NOMO-1 treated with dmso at 0.1 percent for 144 hours (cell line): Measurements from ENCODE around the gene MAGI3.

Experiments
- DNase-seq: peaks from one replicate; lab custom pipeline; 2025; ENCODE audit not compliant: unreplicated experiment; lab: John Stamatoyannopoulos, UW

MAGI3 gene

DNA sequence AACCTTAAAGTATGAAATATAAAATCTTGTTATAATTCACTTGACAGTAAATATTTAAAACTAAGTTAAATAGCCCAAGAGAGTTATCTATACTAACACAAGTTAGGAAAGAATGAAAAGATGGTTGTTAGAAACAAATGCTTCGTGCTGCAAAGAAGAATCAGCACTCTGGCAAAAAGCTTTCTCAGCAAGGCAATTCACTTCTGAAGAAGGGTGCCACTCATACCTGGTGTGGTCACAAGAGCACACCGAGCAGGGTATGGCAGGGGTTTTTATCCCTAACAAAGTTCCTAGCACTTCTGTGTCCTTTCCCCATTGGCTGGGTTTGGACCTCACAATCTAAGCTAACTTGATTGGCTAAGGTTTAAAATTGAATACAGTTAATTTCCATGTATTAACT is 121.0 kb downstream of the MAGI3 start:
- no peak for DNase-seq

DNA sequence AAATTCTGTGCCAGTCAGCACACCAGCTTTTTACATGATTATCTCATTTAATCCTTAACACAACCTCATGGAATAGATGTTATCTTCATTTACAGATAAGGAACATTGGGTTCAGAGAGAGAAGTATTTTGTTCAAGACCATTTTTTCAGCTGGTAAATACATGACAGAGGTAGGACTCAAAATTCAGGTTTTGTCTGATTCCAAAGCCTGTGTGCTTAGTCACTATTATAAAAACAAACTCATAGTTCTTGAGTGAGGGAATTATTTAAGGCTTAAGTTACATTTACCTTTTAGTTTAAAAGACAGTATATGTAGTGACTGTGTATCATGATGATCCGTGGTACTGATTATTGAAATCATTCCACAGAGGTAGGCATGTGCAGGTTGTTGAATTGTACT is 125.2 kb downstream of the MAGI3 start:
- DNase-seq, result no peak

DNA sequence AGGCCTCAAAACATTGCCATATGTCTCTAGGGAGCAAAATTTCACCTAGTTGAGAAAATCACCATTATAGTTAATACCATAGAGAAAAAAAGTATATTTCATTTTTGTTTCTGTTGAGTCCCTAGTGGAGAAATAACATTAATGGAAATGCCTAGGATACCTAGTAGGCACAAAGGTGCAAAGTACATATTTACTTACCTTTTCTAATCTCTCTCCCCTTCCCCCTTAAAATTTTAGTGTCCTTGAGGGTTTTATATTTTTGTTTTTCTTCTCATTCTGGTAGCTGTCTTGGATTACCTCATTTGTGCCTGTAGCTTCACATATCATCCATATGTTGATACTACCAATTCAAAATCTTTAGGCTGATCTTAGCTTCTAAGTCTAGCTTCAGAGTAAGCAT is 127.0 kb downstream of the MAGI3 start:
- no peak for DNase-seq

DNA sequence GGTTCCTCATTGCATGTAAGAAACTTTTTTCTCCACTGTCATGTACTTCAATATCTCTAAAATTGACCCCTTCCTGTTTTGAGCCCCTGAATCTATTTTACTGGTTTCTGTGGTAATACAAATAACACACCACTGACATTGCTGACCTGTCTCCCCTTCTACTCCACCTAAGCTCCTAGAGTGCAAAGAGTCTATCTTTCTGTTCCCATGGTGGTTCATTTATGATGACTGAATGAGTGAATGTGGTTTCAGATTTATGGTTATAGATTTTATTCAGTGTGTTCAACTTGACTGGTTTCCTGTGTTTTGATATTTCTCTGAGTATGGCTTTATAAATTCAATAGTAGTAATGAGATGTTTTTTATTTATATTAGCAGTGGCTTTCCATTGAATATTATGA is 127.7 kb downstream of the MAGI3 start:
- DNase-seq, result no peak

DNA sequence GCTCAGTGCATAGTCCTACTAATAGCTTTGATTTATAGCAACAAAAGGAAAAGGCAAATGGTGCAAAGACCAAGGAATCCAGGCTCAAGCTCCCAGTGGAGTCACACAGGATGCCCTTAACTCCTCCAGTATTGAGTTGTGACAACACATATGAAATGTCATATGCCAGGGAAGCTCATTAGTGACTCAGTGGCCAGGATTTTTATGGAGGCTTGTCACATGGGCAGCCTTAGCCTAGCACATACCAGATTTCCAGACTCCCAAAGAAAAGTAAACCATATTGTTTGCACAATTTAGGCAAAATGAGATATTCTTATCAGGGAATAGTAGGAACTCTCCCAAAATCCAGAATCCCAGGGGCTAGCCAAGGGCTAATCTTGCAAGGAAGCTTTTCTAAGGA is 129.2 kb downstream of the MAGI3 start:
- DNase-seq, result no peak

DNA sequence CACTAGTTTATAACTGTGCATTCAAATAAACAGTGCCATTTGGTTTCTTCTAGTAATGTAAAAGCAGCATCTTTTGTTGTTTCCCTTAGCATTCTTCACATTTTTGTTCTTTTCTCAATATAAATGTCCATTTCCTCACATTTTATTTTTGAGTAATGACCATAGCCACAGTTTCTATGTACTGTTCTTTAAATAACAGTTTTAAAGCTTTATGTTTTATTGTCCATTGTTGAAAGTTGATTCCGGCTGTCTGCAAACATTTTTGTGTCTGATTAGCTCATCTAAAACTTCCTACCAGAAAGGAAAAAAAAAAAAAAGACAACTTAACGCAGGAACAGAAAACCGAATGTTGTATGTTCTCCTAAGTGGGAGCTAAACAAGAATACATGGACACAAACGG is 139.7 kb downstream of the MAGI3 start:
- DNase-seq, result no peak

DNA sequence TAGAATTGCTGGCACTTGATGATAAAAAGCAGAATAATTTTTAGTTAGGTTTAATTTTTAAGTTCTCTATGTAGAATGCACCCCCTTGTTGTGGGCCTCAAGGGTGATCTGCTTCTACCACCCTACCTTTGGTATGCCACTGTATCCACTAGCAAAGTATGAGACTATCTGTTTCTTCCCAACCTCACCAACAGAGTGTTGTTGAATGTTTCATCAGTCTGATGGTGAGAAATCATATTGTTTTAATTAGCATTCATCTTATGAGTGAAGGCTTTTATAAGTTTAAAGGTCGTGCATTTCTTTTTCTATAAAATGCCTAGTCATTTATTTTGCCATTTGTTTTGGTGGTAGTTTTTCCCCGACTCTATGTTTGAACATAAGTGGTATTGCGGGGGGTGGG is 141.0 kb downstream of the MAGI3 start:
- no peak for DNase-seq

DNA sequence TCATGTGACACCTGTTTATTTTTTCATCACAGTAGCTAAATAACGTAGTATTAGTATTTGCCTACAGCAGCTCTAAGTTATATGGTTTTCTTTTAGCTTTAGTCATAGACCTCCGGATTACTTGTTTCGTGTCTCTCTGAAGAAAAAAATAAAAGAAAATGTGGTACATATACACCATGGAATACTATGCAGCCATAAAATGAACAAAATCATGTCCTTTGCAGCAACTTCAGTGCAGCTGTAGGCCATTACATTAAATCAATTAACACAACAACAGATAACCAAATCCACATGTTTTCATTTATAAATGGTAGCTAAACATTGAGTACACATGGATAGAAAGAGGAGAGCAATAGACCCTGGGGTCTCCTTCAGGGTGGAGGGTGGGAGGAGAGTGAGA is 142.7 kb downstream of the MAGI3 start:
- DNase-seq, result no peak

DNA sequence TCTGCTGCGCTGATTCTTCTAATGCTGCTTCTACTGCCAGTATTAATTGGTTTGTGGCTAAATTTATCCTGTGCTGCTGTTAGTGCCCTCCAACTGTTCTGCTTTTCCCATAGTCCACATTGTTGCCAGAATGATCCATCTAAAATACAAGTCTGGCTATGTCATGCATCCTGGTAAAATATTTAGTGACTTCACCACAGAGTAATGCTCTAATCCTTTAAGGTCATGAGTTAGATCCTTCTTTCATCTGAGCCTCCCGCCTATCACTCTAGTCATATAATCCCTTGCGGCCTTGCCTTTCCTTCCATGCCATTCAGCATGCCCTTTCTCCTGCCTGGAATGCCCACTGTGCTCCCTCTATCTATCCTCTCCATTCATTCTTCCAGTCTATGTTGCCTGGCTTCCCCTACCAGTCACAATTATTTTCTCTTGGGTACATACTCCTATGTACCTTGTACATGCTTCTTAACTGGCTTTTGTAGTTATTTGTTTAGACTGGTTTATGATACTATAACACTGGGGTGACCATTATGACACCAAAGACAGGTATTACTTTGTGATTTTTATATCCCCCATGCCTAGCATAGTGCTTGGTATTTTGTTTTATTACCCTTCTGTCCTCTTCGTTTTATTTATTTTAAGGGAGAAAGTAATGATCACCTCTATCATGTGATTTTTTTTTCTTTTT is 144.0 kb downstream of the MAGI3 start:
- DNase-seq, result no peak

DNA sequence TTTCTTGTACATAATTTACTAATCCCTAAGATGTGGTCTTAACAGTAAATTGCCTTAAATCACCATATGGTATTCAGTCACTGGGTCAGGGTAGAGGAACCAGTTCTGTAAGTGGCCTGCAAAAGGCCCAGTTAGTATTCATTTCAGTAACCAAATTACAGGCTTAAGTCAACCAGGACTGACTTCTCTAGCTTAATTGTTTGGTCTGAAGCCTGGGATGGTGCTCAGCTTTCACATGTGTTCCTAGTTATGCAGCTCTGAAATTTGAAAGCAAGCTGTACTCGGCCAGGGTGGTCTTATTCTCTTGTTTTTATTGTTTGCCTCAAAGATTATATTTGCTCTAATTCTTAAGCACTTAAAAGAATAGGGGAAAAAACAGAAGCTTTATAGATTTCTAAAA is 144.6 kb downstream of the MAGI3 start:
- no peak for DNase-seq

DNA sequence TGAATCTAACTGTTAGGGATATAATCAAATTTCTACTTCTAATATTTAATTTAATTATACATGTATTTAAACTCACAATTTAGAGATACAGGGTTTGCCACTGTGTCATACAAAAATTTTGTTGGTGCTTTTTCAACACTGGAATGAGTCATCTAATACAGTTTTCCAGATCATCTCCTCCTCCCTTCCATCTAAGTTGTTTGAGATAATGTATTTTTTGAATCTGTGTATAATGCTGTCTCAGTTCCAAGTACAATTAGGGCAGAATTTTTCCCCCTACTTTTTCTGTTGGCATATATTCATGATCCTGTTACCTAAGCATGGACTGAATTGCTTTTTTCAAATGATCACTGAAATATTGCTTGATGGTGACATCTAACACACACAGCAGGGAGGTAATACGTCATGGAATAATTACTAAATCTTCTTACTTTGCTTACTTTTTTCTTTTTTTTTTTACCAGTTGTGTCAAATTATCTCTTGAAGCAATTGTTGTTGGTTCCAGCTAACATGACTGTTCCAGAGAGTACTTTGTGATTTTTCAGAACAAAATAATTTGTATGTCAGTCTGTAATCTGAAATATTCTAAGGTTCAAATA is 146.0 kb downstream of the MAGI3 start:
- no peak for DNase-seq

DNA sequence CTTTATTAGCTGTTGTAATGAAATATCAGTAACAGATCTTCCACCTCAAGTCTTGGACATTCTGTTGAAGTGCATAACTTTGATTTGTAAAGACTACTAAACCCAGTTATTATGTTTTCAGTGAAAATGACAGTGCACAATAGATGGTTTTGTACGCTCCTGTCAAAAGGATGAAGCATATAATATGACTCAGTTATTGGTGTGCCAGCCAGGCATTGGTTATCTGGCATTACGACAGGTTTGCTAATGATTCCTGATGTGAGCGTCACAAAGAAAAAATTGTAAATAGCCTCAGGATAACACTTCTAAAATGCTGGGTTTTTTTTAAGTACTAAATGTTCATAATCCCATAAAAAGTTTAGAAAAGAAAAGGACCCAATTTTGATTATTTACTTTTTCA is 147.9 kb downstream of the MAGI3 start:
- no peak for DNase-seq

DNA sequence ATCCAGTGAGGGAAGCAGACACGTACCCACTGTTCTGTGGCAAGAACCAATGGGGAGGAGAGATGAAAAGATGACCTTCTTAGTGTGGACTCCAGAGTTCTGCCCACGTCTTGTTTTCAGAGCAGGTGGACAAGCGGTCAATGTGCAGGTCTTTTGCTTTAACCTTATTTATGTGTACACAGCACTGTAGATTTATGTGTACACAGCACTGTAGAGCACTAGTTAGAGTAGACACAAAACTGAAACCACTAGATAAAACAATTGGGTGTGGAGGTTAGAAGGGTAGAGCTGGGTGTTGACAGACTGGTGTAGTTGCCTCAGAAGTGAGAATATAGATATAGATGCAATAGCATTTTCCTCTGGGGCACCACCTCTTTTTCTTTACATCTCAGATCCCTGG is 150.0 kb downstream of the MAGI3 start:
- DNase-seq, result no peak

DNA sequence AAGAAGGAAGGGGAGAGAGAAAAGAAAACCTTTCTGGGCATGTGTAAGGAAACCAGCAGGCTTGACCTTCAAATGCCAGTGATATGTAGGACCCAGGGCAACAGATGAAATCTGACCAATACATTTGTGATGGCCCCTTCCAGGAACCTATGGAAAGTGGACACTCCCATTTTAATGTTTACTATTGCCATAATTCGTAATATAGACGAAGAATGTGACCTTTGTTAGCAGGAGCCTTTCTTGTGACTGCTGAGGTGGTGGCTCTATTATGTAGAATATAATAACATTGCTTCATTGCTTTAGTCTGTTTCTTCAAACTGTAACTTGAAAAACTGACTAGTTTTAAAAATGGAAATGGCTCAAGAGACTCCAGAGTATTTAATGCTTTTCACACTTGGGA is 150.8 kb downstream of the MAGI3 start:
- no peak for DNase-seq

DNA sequence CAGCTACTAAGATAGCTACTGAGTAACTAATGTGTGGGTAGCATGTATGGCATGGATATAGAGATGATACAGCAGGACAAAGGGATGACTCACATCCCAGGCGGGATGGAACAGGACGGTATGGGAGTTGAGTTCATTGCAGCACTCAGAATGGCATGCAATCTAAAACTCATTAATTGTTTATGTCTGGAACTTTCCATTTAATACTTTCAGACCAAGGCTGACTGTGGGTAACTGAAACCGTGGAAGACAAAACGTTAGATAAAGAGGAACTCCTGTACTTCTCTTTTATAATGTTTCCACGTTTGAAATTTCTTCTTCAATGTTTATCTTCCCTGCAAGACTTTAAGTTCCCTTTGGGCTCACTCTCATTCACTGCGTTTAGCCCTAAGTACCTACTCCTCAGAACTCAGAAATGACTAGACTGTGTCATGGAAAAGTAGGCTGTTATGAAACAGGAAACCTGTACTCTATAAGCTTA is 151.9 kb downstream of the MAGI3 start:
- no peak for DNase-seq

DNA sequence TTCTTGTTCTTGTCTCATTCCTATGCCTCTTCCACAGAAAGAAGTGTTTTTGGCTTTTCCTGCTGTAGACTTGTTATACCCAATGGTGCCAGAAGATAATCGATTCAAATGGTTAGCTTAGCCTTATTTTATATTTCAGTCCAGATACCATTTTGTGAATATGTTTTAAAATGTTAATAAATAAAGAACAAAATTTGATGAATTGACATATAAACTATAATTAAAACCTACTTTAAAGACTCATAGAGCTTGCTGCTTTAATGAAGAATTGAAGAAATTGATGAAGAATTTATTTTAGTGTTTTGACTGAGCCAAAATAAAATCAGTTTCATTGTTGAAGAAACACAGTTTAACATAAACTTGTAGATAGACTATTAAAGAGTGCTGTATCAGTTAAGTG is 152.8 kb downstream of the MAGI3 start:
- no peak for DNase-seq

DNA sequence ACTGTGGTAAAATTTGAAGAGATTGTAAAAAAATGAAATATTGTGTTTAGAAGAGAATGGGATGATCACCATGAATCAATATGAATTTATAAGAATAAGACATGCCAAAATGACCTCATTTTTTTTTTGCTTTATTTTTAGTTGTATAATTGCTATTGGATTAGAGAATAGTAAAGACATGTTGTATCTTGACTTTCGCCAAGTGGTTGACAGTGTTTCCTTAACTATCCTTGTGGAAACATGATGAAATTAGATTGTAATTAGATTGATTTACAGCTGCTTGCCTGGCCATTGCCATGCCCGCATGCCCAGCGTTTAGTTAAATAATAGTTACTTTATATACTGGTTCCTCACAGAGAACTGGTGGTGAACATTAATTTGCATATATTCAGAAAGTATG is 154.9 kb downstream of the MAGI3 start:
- DNase-seq, result no peak

DNA sequence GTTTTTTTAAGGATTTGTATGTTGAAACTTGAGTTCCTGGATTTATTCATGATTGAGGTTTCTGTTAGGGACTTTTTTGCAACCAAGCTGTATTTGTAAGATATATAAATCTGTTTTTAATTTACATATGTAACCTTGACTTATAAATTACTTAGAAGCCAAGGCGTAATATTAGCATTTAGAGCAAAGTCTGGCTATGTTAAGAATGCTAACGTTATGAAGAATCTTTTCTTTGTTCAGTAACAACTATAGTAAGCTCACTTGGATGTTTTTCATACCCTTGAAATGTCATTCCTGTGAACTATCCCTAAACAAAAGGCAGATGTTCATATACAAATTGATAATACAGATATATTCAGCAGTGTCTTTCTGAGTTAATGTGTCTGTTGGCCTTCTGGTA is 155.3 kb downstream of the MAGI3 start:
- DNase-seq, result no peak

DNA sequence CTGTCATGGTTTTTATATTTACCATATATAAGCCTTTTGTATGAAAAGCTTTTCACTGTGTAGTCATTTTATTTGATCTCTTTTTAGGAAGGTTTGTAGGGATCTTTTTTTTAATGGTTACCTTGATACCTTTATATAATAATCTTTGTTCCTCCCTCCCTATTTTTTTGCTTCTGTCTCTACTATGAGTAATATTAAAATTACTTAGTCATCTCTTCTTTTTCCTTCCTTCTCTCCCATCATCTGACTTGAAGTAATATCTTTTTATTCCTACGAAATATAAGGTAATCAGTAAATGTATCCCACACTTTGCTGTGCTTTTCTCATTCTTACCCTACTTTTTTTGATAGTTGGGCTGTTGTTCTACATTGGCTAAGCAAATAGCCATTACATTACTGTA is 161.4 kb downstream of the MAGI3 start:
- DNase-seq, result no peak

DNA sequence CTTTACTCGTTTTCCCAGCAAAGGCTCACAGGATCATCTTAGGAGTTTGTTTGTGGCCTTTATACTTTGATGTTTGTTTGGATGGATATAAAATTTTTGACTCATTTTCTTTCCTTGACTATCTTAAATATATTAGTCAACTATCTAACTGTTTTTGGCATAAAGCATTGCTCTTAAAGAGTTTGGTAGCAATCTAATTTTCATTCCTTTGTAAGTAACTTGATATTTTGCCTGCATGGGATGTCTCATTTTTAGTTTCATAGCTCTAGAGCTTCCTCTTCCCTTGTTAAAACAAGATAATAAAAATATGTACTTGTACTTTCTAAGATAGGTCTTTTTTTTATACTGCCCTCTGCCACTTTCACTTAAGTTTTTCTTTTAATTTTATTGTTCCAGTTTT is 161.9 kb downstream of the MAGI3 start:
- DNase-seq, result no peak

DNA sequence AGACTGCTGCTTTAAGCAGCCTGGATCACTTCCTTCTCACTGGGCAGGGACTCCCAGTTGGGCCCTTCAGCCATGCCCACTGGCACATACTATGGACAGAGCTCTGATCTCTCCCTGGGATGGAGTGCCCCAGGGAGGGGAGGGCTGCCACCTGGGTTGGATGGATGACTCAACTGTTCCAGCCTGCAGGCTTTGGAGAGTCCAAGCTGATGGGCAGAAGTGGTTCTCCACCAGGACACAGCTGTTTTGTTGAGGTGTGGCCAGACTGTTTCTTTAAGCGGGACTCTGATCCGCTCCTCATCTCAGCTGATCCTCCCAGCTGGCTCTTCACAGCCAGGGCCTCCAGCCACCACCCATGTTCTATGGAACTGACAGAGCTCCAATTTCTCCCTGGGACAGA is 166.9 kb downstream of the MAGI3 start:
- DNase-seq, result no peak

DNA sequence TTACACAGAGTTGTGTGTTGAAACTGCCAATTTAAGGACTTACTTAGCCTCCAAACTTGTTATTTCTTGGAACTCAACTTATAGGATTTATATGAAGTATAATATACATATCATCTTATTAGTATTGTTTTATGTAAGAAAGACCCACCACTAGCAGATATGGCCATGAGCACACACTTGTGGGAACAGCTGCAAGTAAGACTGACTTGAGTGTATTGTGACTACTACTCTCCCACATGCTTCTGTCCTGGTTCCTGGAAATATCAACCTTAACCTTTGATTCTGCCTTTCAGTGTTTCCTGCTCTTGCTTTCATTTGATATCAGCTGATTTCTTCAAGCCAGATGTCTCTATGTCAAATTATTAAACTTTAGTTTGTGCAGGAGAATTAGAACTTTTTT is 175.3 kb downstream of the MAGI3 start:
- DNase-seq, result no peak

DNA sequence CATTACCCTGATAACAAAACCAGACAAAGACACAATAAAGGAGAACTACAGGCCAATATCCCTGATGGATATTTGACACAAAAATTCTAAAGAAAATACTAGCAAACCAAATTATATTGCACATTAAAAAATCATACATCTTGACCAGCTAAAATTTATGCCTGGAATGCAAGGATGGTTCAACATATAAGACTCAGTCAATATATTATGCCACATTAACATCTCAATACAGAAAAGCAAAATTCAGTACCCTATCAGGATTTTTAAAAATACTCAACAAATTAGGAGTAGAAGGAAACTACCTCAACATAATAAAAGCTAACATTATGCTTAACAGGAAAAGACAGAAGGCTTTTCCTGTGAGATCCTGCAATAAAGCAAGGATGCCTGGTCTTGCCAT is 177.1 kb downstream of the MAGI3 start:
- DNase-seq, result no peak
